ENCODE measurements around the gene WNT7B.

Gene WNT7B

GRCh38 chr22:45887202-45888131 lies 89.5 kb downstream of the WNT7B start:
- DNase-seq (ENCODE audit: low spot score), result no peak

GRCh38 chr22:45886540-45886939 lies 90.4 kb downstream of the WNT7B start:
- no peak for DNase-seq (ENCODE audit: low spot score)

DNA sequence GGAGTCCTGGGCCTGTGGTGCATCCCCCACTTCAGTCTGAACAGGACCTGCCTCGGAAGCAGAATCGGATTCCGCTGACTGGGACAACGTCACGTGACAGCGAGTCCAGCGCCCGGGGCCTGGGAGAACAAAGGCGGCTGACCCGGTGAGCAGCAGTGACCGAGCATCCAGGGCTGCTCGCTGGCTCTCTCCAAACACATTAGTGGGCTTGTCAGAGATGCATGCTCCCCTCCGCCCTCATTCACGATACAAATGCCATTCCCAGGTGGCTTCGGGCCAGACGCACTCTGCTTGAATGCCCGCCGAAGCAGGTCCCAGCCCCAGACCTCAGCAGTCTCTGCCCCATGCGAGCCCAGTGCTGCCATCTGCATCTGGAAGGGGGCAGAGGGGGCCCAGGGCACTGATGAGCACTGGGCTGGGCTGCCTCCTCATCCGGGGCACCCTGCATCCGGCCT lies 91.0 kb downstream of the WNT7B start:
- no peak for DNase-seq (ENCODE audit: low spot score)

- DNase-seq (ENCODE audit: low spot score), result no peak
Measured at GRCh38 chr22:45885171-45885840, 91.7 kb downstream of the WNT7B start.

- DNase-seq (ENCODE audit: low spot score), result no peak
Measured at GRCh38 chr22:45884201-45885062, 92.5 kb downstream of the WNT7B start.

DNA sequence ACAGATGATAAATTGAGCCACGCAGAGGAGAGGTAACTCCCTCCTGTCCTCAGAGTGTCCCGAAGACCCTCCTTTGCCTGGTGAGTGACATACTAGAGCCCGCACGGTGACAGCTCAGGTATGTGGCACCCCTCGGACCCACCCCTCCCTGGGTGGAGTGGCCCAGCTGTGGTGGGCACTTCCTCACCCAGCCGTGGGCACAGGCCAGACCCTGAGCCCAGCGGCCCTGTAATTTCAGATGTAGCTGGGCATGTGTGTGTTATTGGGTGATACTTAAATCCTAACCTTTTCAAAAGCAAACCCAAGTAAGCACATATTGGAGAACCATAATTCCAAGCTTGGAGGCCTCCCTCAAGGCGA lies 93.2 kb downstream of the WNT7B start:
- no peak for DNase-seq (ENCODE audit: low spot score)

DNA sequence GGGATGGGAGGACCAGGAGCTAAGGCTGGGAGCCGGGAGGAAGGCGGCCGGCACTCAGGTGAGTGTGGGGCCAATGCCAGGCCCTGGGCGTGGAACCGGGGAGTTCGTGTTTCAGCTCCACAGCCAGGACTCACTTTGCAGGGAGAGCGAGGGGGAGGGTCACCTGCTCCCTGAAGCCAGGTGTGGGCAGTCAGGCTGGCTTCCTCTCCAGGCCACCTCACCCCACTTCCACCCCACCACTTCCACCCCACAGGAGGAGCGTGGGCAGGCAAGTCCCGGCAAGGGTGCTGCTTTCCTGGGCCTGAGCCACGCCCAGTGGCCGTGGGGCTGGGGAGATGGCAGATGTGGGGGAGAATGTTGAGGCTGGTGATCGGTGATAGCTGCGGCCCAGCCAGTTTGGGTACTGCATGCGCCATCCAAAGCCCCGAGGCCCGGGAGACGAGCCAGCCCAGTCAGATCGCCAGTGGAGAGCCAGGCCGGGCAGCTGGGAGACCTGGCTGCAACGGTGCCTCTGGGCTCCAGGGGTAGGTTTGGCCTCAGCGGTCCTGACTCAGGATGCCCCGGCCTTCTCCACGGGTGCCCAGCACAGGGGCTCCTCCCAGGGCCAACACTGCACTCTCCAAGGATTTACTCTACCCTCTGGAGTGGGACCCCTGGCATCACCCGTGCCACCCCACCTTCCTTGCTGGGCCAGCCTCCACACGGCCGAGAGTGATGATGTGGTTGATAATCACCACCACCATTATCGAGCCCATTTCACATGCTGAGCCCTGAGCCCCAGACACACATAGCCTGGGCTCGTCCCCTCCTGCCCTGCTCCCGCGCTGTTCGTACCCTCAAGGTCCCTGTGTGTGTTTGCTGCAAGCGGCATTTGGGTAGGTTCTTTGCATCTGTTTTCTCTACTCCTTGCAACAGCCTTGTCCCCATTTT lies 93.8 kb downstream of the WNT7B start:
- no peak for DNase-seq (ENCODE audit: low spot score)

GRCh38 chr22:45881524-45881875 lies 95.5 kb downstream of the WNT7B start:
- no peak for DNase-seq (ENCODE audit: low spot score)

GRCh38 chr22:45880716-45881523 lies 96.0 kb downstream of the WNT7B start:
- no peak for DNase-seq (ENCODE audit: low spot score)

DNA sequence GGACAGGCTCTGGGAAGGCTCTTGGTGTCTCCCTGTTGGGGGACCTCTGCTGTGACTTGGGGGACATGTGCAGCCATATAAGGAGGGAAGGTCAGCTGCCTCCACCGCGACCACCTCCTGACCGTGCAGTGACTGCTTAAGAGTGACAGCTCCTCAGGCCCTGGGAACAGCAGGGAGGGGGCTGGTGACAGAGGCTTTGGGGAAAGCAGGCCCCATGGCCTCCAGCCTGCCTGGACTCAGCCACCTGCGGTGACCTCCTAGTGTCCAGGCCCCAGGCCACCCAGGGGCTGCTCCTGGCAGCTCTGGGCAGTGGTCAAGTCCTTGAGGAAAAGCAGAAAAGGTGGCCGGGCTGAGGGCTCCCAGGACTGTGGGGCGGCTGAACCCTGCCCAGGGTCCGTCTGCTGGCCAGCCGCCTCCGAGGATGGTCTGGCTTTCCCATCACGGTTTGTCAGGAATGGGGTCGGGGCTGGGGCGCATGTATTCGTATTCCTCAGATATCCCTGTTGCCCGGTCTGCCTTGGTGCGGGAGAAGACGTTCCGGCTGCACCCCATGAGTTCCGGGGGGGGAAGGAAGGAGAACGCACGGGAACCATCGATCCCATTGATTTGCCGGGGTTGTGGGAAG lies 96.8 kb downstream of the WNT7B start:
- no peak for DNase-seq (ENCODE audit: low spot score)

GRCh38 chr22:45879552-45879949 lies 97.4 kb downstream of the WNT7B start:
- DNase-seq (ENCODE audit: low spot score), result no peak

DNA sequence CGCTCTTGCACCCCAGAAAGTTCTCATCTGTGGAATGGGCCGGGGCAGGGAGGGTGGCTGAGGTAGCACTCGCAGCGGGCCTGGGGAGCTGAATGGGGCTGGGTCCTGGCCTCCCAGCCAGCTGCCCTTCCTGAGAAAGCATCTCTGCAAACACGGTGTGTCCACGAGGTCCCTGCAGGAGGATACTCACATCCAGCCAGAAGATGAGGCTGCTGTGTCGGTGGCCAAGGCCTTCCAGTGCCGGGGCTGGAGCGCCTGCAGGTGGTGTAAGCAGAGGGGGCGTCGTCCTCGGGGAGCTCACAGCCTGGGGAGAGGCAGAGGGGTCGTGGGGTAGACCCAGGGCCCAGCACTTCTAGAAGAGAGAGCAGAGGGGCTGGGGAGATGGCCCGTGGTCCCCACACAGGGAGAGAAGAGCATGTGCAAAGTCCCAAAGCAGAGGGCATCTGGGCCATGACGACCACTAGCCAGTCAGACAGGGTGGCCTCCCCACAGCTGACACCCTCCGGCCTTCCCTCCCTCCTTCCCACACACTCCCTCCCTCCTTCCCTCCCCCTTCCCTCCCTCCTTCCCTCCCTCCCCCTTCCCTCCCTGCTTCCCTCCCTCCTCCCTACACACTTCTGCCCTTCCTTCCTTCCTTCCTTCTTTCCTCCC lies 97.9 kb downstream of the WNT7B start:
- no peak for DNase-seq (ENCODE audit: low spot score)

GRCh38 chr22:45878051-45878781 lies 98.7 kb downstream of the WNT7B start:
- no peak for DNase-seq (ENCODE audit: low spot score)

DNA sequence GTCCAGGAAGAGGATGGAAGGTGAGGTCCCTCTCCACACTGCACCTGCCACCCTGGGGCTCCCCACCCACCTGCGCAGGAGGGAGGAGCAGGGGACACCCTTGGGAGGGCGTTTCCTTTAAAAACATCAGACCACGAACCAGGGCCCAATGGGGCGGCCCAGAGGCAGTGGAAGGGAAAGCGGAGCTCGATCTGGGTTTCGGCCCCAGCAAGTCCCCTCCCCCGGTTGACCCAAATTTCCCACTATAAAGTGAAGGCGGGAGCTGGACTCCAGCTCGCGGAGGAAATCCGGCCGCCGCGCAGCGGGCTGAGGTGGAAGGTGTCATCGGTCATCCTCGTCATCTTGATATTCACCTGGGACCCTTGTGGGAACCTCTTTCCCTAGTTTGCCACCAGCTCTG lies 99.3 kb downstream of the WNT7B start:
- DNase-seq (ENCODE audit: low spot score), result no peak

GRCh38 chr22:45877036-45877380 lies 100.0 kb downstream of the WNT7B start:
- DNase-seq (ENCODE audit: low spot score), result no peak

GRCh38 chr22:45876136-45877035 lies 100.6 kb downstream of the WNT7B start:
- DNase-seq (ENCODE audit: low spot score), result no peak

DNA sequence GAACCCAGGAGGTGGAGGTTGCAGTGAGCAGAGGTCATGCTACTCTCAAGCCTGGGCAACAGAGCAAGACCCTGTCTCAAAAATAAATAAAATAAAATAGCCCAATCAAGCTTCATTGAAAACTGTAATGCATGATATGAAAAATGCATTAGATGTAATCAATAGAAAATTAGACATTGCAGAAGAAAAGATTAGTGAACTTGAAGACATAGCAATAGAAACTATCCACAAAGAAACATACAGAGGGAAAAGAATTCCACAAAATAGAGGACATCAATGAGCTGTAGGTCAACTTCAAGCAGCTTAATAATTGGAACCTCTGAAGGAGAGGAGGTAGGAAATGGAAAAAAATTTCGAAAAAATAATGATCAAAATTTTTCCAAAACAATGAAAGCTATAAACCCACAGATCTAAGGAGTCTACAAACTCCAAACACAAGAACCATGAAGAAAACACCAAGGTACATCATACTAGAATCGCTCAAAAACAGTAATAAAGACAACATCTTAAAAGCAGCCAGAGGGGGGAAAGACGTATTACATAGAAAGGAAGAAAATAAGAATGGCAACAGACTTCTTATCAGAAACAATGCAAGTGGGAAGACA lies 104.2 kb downstream of the WNT7B start:
- no peak for DNase-seq (ENCODE audit: low spot score)

DNA sequence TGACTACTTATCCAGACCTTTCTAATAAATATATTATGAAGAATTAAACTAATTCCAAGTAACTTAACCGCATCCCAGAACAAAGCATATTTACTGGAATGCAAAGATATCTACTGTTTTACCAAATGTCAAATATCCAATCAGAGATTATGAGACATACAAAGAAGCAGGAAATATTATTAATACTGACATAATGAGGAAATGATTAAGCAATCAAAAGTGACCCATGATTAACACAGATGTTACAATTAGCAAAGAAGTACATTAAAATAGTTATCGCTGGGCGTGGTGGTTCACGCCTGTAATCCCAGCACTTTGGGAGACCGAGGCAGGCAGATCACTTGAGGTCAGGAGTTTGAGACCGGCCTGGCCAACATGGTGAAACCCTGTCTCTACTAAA lies 105.2 kb downstream of the WNT7B start:
- DNase-seq (ENCODE audit: low spot score), result no peak

Measured in HuH-7.5 (cell line).